ENCODE results near the gene OCIAD1.

- TF ChIP-seq CTCF (IDR thresholded peaks at IDR 0.05) (no peak), POLR2A (IDR thresholded peaks at IDR 0.05; ENCODE audit: low read depth) (no peak), EP300 (IDR thresholded peaks at IDR 0.05) (no peak), POLR2AphosphoS5 (IDR thresholded peaks at IDR 0.05) (no peak)
Observed at GRCh38 chr4:48836658-48837057, 5.8 kb downstream of the OCIAD1 start.
